ENCODE data around the gene VAV3.

DNA sequence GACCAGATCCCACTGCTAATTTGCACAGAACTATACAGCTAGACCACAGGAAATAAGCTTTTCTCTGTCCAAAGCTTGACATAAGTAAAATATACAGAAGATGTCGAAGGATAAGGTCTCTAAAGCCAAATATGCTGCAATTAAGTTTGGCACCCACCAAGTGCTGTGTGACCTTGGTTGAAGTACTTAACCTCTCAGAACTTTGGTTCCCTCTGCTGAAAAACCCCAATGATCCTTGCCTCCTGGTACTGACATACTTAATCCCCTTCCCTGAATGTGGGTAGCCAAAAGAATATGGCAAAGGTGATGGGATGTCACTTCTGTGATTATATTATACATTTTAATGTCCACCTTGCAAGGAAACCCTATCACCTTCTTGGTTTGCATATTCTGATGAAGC, 290.5 kb downstream of the VAV3 start:
- TF ChIP-seq, protein P1, sequence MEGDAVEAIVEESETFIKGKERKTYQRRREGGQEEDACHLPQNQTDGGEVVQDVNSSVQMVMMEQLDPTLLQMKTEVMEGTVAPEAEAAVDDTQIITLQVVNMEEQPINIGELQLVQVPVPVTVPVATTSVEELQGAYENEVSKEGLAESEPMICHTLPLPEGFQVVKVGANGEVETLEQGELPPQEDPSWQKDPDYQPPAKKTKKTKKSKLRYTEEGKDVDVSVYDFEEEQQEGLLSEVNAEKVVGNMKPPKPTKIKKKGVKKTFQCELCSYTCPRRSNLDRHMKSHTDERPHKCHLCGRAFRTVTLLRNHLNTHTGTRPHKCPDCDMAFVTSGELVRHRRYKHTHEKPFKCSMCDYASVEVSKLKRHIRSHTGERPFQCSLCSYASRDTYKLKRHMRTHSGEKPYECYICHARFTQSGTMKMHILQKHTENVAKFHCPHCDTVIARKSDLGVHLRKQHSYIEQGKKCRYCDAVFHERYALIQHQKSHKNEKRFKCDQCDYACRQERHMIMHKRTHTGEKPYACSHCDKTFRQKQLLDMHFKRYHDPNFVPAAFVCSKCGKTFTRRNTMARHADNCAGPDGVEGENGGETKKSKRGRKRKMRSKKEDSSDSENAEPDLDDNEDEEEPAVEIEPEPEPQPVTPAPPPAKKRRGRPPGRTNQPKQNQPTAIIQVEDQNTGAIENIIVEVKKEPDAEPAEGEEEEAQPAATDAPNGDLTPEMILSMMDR (IDR thresholded peaks at IDR 0.05), result no peak
- TF ChIP-seq POLR2A (IDR thresholded peaks at IDR 0.05), result no peak
